NCI-H2081 (cell line): ENCODE measurements around the gene LBR.

Experiments used
- DNase-seq, 2 experiments: peaks; one replicate each; lab custom pipeline; 2025; lab: John Stamatoyannopoulos, UW

LBR gene

GRCh38 chr1:225446595-225446960 is 18.7 kb upstream of the LBR start:
- no peak for DNase-seq

- no peak for DNase-seq
Observed at GRCh38 chr1:225445639-225446594, 18.1 kb upstream of the LBR start.

- no peak for DNase-seq
Observed at GRCh38 chr1:225442123-225442505, 14.3 kb upstream of the LBR start.

GRCh38 chr1:225441314-225442122 is 13.7 kb upstream of the LBR start:
- DNase-seq = no peak

GRCh38 chr1:225440380-225441221 is 12.8 kb upstream of the LBR start:
- DNase-seq = no peak

GRCh38 chr1:225437710-225438437 is 10.0 kb upstream of the LBR start:
- DNase-seq = peak in 1 of 2 experiments; percentile 16

- no peak for DNase-seq
Observed at GRCh38 chr1:225435957-225436392, 8.1 kb upstream of the LBR start.

- no peak for DNase-seq
Observed at GRCh38 chr1:225435487-225435886, 7.6 kb upstream of the LBR start.

GRCh38 chr1:225435076-225435475 is 7.2 kb upstream of the LBR start:
- DNase-seq = no peak

- no peak for DNase-seq
Observed at GRCh38 chr1:225434046-225434445, 6.2 kb upstream of the LBR start.

GRCh38 chr1:225431081-225431863 is 3.4 kb upstream of the LBR start:
- DNase-seq = no peak

GRCh38 chr1:225430301-225430700 is 2.5 kb upstream of the LBR start:
- no peak for DNase-seq

GRCh38 chr1:225428881-225429455 is 1.1 kb upstream of the LBR start:
- DNase-seq = no peak

- DNase-seq = peak; percentile 96 to 97
Observed at GRCh38 chr1:225428068-225428880, 436 bp upstream of the LBR start.

GRCh38 chr1:225426395-225427234 is 1.2 kb downstream of the LBR start:
- peak; percentile 37 to 54 for DNase-seq

GRCh38 chr1:225425201-225425786 is 2.5 kb downstream of the LBR start:
- no peak for DNase-seq

GRCh38 chr1:225424562-225425200 is 3.2 kb downstream of the LBR start:
- no peak for DNase-seq

- peak in 1 of 2 experiments; percentile 32 for DNase-seq
Observed at GRCh38 chr1:225423518-225423855, 4.4 kb downstream of the LBR start.
